ENCODE measurements around the gene DMRTB1. TPM values are rescaled to one million over a fixed set of nuclear protein-coding genes. Genes with fewer than 3 reads are reported as not detected.
A peak's percentile ranks its signal among the peaks of the same experiment; 100 is the strongest.

Gene DMRTB1
- total RNA-seq, 1 experiment from 2014 or later = not detected

DNA sequence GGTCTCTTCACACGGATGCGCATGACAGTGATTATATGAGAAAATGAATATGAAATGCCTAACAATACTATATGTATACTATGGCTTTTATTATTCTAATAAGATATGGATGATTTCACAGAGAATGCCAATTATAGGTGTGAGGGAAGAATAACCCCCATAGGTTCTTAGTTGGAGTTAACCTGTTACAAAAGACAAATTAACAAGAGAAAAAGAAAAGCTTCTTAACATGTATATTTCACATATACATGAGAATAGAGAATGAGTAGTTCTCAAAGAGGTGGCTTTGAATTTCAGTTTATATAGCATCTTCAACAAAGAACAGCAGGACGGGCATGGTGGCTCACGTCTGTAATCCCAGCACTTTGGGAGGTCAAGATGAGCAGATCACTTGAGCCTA lies 24.0 kb upstream of the DMRTB1 start:
- DNase-seq (ENCODE audit: low read depth) = no peak

DNA sequence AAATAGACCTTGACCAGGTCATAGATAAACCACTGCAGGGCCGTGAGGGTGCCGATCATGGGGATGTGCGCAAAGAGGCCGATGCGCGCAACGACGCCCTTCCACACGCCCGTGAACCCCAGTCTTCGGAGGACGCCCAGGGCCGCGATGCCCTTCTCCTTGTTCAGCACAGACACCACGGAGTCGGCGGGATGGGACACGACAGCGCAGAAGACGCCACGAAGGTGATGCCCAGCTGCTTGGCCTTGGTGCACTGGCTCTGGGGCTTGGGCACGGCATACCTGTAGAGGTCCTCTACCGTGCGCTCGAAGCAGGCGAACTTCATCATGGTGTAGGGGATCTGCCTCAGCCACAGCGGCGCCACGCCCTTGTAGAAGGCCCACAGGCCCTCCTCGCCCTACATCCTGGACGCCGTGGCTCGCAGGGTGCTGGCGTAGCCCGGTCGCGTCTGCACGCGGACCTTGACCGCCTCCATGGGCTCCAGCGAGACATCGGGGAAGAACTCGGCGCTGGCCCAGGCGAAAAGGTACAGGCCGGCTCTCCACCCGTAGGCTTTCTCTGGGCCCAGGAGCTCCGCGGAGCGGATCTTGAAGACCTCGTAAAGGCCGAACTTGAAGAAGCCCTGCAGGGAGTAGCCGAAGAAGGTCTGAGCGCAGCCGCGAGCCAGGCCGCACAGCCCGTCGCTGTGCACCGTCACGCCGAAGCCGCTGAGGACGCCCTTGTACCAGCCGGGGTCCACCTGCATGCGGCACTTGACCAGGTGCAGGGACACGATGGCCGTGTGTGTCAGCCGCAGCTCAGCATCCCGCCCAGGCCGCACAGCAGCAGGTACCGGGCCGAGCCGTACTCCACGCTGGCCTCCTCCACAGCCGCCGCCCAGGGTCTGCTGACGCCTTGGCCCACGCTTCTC lies 20.5 kb upstream of the DMRTB1 start:
- DNase-seq (ENCODE audit: low read depth) = no peak

GRCh38 chr1:53439337-53440207 lies 19.6 kb upstream of the DMRTB1 start:
- no peak for DNase-seq (ENCODE audit: low read depth)

DNA sequence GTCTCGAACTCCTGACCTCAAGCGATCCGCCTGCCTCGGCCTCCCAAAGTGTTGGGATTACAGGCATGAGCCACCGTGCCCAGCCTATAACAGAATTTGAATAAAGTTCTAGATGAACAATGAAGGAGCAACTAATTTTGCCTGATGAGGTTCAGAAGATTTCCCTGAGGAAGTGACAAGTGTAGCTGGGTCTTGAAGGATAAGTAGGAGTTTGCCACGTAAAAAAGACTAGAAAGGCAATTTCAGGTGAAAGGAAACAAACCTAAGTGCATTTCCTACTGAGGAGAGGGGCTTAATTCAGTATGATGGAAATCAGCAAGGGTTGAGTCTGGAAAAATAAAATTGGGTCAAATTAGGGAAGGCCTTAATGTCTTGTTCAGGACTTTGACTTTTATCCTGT lies 18.6 kb upstream of the DMRTB1 start:
- no peak for DNase-seq (ENCODE audit: low read depth)

- peak; percentile 60 for DNase-seq (ENCODE audit: low read depth)
Measured at GRCh38 chr1:53442299-53442698, 16.9 kb upstream of the DMRTB1 start.

GRCh38 chr1:53446051-53446450 lies 13.1 kb upstream of the DMRTB1 start:
- no peak for DNase-seq (ENCODE audit: low read depth)

DNA sequence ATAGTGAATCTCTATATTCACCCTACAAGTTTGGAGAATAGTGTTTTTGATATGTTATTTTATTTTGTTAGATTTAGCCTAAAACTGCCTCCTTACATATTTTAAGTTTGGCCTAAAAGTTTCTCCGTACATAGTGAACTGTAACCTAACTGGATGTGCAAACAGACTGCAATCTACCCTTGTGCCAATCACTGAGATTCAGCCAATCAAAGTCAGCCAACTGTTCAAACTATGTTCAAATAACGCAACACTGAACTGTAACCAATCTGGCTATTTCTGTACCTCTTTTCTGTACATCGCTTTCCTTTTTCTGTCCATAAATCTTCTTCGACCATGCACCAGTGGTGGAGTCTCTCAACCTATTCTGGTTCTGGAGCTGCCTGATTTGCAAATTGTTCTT lies 11.8 kb upstream of the DMRTB1 start:
- DNase-seq (ENCODE audit: low read depth) = no peak

GRCh38 chr1:53448241-53448841 lies 10.9 kb upstream of the DMRTB1 start:
- no peak for DNase-seq (ENCODE audit: low read depth)

- DNase-seq (ENCODE audit: low read depth) = peak; percentile 63
Measured at GRCh38 chr1:53449021-53449420, 10.2 kb upstream of the DMRTB1 start.

GRCh38 chr1:53449693-53450092 lies 9.5 kb upstream of the DMRTB1 start:
- no peak for DNase-seq (ENCODE audit: low read depth)

DNA sequence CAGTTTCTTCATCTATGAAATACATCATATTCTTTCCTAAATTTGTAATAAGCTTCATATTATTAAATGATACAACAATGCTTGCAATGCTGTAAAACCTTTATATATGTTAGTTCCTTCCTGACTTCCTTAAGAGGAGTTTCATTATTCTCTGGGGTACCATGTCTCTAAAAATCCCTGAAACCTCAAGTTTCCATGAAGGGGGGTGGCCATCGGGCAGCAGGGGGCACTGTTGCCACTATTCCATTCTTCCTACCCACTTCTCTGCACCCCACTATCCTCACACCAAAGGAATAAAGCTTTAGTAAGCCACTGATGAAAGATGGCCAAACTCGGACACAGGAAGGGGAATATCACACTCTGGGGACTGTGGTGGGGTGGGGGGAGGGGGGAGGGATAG lies 9.0 kb upstream of the DMRTB1 start:
- DNase-seq (ENCODE audit: low read depth) = peak; percentile 20

DNA sequence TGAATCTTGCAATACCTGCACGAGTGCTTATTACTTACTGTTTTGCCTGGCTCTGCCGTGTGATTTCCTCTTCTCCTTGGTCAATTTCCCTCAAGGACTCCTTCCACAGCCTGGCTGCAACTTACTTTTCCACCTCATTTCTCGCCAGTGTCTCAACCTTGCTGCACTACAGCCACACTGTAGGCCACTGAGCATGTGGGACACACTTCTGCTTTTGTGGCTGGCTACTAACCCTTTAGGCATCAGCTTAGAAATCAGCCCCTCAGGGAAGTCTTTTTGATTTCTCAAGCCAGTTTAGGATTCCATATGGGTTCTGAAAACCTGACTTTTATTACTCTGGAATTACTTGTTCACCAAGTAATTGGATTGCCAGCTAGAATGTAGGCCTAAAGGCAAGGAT lies 5.2 kb upstream of the DMRTB1 start:
- DNase-seq (ENCODE audit: low read depth) = no peak

DNA sequence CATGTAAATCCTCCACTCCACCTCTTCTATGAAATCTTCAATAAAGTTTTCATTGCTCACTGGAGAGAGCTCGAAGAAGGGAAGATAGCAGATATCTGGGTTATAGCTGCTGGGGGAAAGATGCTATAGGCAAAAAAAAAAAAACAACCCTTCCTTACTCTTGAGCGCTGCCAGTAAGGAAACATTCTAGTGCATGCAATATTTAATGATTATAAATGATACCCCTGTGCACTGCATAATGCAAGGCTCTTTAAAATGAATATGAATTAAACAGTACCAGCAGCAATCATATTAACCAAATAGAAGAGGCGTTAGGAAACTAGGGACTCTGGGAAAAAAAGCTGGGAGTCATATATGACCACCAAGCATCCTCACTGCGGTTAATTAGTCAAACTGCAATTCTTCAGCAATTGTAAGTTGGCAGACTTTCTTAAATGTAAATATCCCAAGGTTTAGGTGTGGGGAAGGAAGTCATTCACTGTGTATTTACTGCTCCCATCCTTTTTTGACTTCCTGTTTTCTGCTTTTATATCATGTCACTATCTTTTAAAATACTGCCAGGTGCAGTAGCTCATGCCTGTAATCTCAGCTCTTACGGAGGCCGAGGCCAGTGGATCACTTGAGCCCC lies 3.7 kb upstream of the DMRTB1 start:
- peak; percentile 51 for DNase-seq (ENCODE audit: low read depth)

DNA sequence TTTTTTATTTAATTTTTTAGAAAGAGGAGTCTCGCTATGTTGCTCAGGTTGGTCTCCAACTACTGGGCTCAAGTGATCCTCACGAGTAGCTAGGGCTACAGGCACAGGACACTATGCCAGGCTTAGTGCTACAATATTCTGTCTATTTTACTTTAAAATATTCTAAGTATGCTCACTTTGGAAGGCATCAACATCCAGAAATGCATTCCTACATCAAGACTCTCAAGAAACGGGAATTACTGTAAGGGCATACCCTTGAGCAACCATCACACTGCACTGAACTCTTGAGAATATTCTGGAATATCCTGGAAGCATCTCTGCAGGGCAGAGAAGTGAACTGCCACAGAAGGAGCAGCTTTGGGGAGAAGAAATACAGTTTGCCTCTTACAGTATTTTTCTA lies 565 bp upstream of the DMRTB1 start:
- DNase-seq (ENCODE audit: low read depth) = no peak

GRCh38 chr1:53460211-53460634 lies 1.0 kb downstream of the DMRTB1 start:
- DNase-seq (ENCODE audit: low read depth) = no peak

GRCh38 chr1:53460666-53461322 lies 1.6 kb downstream of the DMRTB1 start:
- DNase-seq (ENCODE audit: low read depth) = no peak

- no peak for DNase-seq (ENCODE audit: low read depth)
Measured at GRCh38 chr1:53461323-53462044, 2.3 kb downstream of the DMRTB1 start.

GRCh38 chr1:53462193-53462592 lies 3.0 kb downstream of the DMRTB1 start:
- DNase-seq (ENCODE audit: low read depth) = no peak

DNA sequence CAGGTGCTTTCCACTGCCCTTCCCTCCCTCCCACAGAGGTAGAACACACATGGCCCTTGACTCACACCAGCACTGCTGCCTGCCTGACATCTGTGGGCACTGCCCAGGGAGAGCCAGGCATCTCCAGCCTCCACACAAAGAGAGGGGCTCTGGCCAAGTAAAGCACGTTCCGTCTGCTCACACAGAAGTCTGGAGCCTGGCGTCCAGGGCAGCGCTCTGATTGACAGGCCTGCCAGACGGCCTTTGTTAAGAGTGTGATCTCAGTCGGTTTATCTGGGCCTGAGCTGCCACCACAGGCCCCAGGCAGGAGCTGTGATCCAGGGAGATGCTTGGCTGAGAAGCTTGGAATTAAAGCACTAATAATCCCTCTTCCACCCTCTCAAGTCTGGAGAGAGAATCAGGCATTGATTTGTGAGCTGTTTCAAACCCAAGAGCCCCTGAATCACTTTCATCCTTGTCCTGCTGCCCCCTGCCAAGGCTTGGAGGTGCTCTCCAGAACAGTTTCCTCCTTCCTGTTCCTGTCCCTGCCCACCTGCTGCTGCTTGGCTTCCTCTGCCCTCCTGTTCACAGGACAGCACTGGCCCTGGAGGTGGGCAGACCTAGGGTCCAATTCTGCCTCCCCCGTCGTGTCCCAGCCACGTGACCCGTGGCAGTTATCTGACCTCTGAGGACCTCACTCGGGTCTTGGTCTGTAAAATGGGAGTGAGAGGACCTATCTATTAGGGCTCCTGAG lies 3.7 kb downstream of the DMRTB1 start:
- no peak for DNase-seq (ENCODE audit: low read depth)
